HEK293T (cell line): ENCODE data around the gene KRT6A.
"Not testable (repeated sequence)": the region's sequence is repeated elsewhere in the genome, so short reads cannot be mapped to it uniquely, and the experiment has no call there.

ENCODE experiments used
- CTCF ChIA-PET: fragments of 350-600 bp; formaldehyde crosslinking; extraction: SDS; loops from one replicate; lab custom pipeline; 2021; ENCODE audit warnings: antibody characterized with exemption, inconsistent platforms; lab: Yijun Ruan, JAX
- POLR2A ChIA-PET: fragments of 350-600 bp; formaldehyde crosslinking; extraction: SDS; loops from one replicate; lab custom pipeline; 2020; ENCODE audit warnings: antibody characterized with exemption, inconsistent platforms; lab: Yijun Ruan, JAX
- DNase-seq: peaks from one replicate; pipeline ENCODE4 v3.0.0; 2012; ENCODE audit warnings: mixed read lengths; ENCODE audit errors: extremely low spot score
- ARNT ChIP-seq: fragments of 450-650 bp; IDR thresholded peaks from 2 replicates; pipeline ENCODE4 v1.6.1; 2017; ENCODE audit warnings: mild to moderate bottlenecking
- BHLHE40 ChIP-seq: fragments of 450-650 bp; IDR thresholded peaks from 2 replicates; pipeline ENCODE4 v1.6.1; 2016; ENCODE audit warnings: mild to moderate bottlenecking, moderate library complexity, borderline replicate concordance
- CTBP1 ChIP-seq: fragments of 450-650 bp; IDR thresholded peaks from 2 replicates; pipeline ENCODE4 v1.6.1; 2016; ENCODE audit warnings: borderline replicate concordance
- ELF4 ChIP-seq: fragments of 450-650 bp; IDR thresholded peaks from 2 replicates; pipeline ENCODE4 v1.6.1; 2017; ENCODE audit warnings: antibody characterized with exemption
- FOXA1 ChIP-seq: fragments of 450-650 bp; IDR thresholded peaks from 2 replicates; pipeline ENCODE4 v1.6.1; 2016; ENCODE audit warnings: mild to moderate bottlenecking
- FOXK2 ChIP-seq: fragments of 450-650 bp; IDR thresholded peaks from 2 replicates; pipeline ENCODE4 v1.6.1; 2016; ENCODE audit warnings: mild to moderate bottlenecking
- FOXM1 ChIP-seq: fragments of 450-650 bp; IDR thresholded peaks from 2 replicates; pipeline ENCODE4 v1.6.1; 2017; ENCODE audit warnings: mild to moderate bottlenecking, borderline replicate concordance
- HDGF ChIP-seq: fragments of 450-650 bp; IDR thresholded peaks from 2 replicates; pipeline ENCODE4 v1.6.1; 2017; ENCODE audit warnings: antibody characterized with exemption, borderline replicate concordance
- L3MBTL2 ChIP-seq: fragments of 450-650 bp; conservative IDR thresholded peaks from 2 replicates; pipeline ENCODE4 v1.6.1; 2016; ENCODE audit warnings: mild to moderate bottlenecking
- LEF1 ChIP-seq: fragments of 450-650 bp; IDR thresholded peaks from 2 replicates; pipeline ENCODE4 v1.6.1; 2017; ENCODE audit warnings: mild to moderate bottlenecking, borderline replicate concordance
- NFRKB ChIP-seq: fragments of 450-650 bp; IDR thresholded peaks from 2 replicates; pipeline ENCODE4 v1.6.1; 2016; ENCODE audit warnings: mild to moderate bottlenecking, moderate library complexity
- PKNOX1 ChIP-seq: fragments of 450-650 bp; IDR thresholded peaks from 2 replicates; pipeline ENCODE4 v1.6.1; 2016
- SP1 ChIP-seq: fragments of 450-650 bp; IDR thresholded peaks from 2 replicates; pipeline ENCODE4 v1.6.1; 2017
- SUZ12 ChIP-seq: fragments of 450-650 bp; IDR thresholded peaks from 2 replicates; pipeline ENCODE4 v1.6.1; 2016; ENCODE audit warnings: mild to moderate bottlenecking
- TARDBP ChIP-seq: fragments of 450-650 bp; IDR thresholded peaks from 2 replicates; pipeline ENCODE4 v1.6.1; 2016
- ZNF384 ChIP-seq: fragments of 450-650 bp; IDR thresholded peaks from 2 replicates; pipeline ENCODE4 v1.6.1; 2016

KRT6A gene

DNA sequence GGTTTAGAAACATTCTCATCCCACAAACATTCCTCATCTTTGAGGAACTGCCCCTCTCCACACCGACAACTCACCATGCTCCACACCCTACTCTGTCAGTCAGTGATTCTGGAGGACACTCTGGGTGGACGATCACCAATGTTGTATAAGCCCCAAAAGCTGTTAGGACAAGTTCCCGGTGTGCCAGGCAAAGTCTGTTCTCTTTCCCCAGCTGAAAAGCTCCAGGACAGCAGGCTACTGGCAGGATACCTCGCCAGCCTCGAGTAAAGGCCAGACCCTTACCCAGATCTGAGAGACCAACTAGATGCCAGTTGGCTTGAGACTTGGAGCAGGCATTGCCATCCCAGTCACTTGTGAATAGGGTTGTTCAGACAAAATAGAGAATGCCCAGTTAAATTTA, 15.2 kb upstream of the KRT6A start:
- DNase-seq = no peak
- ChIA-PET POLR2A (no interaction called here), CTCF (no interaction called here)
- no peak for TF ChIP-seq FOXA1
- no peak for TF ChIP-seq NFRKB
- TF ChIP-seq SUZ12 = no peak
- no peak for TF ChIP-seq TARDBP
- no peak for TF ChIP-seq ARNT
- TF ChIP-seq LEF1 = no peak
- no peak for TF ChIP-seq BHLHE40
- TF ChIP-seq L3MBTL2 = no peak
- no peak for TF ChIP-seq ZNF384
- no peak for TF ChIP-seq ELF4
- no peak for TF ChIP-seq HDGF
- TF ChIP-seq SP1 = no peak
- no peak for TF ChIP-seq CTBP1

GRCh38 chr12:52506858-52507715, 14.0 kb upstream of the KRT6A start:
- DNase-seq = peak; percentile 43
- TF ChIP-seq ZNF384 = no peak
- no peak for TF ChIP-seq FOXM1
- TF ChIP-seq TARDBP = no peak
- no peak for TF ChIP-seq CTBP1
- TF ChIP-seq ARNT = no peak
- no peak for TF ChIP-seq L3MBTL2
- no peak for TF ChIP-seq NFRKB
- TF ChIP-seq SUZ12 = no peak
- no peak for TF ChIP-seq LEF1
- TF ChIP-seq HDGF = no peak
- TF ChIP-seq FOXK2 = no peak
- no peak for TF ChIP-seq PKNOX1
- no peak for TF ChIP-seq SP1
- no peak for TF ChIP-seq FOXA1
- no peak for TF ChIP-seq ELF4
- TF ChIP-seq BHLHE40 = no peak
- CTCF ChIA-PET = interaction anchor here (0.7 kb wide), 2 partner anchors 9 to 479 kb away, joined by 3 read pairs; no protein-coding TSS in a partner anchor
- POLR2A ChIA-PET = no interaction called here

GRCh38 chr12:52502877-52503276, 9.8 kb upstream of the KRT6A start:
- ChIA-PET POLR2A (no interaction called here), CTCF (no interaction called here)
- DNase-seq = no peak
- TF ChIP-seq HDGF (no peak), FOXK2 (no peak), TARDBP (no peak), ARNT (no peak), CTBP1 (no peak), SUZ12 (no peak), SP1 (no peak), PKNOX1 (no peak), FOXA1 (no peak), LEF1 (no peak), BHLHE40 (no peak), ELF4 (no peak), L3MBTL2 (no peak), FOXM1 (no peak), ZNF384 (no peak), NFRKB (no peak)

- ChIA-PET POLR2A (no interaction called here), CTCF (no interaction called here)
- no peak for DNase-seq
- TF ChIP-seq BHLHE40 (no peak), FOXK2 (no peak), ARNT (no peak), SUZ12 (no peak), ELF4 (no peak), FOXM1 (no peak), CTBP1 (no peak), TARDBP (no peak), PKNOX1 (no peak), HDGF (no peak), LEF1 (no peak), ZNF384 (no peak), L3MBTL2 (no peak), SP1 (no peak), FOXA1 (no peak), NFRKB (no peak)
These were observed 8.4 kb upstream of the KRT6A start for GRCh38 chr12:52501490-52501889.

- DNase-seq, CTCF ChIA-PET, POLR2A ChIA-PET: not testable (repeated sequence)
These were observed 7.5 kb upstream of the KRT6A start for GRCh38 chr12:52500574-52500973.
